GM19397 (cell line): ENCODE data around the gene ANGPTL2.
"Not testable (repeated sequence)": the region's sequence is repeated elsewhere in the genome, so short reads cannot be mapped to it uniquely, and the experiment has no call there.

Experiments used
- ATAC-seq: cut with Tn5 transposase; IDR thresholded peaks from one replicate; pipeline ENCODE4 v1.9.1; 2021; ENCODE audit warnings: mild to moderate bottlenecking, moderate library complexity; ENCODE audit not compliant: unreplicated experiment

Gene ANGPTL2

DNA sequence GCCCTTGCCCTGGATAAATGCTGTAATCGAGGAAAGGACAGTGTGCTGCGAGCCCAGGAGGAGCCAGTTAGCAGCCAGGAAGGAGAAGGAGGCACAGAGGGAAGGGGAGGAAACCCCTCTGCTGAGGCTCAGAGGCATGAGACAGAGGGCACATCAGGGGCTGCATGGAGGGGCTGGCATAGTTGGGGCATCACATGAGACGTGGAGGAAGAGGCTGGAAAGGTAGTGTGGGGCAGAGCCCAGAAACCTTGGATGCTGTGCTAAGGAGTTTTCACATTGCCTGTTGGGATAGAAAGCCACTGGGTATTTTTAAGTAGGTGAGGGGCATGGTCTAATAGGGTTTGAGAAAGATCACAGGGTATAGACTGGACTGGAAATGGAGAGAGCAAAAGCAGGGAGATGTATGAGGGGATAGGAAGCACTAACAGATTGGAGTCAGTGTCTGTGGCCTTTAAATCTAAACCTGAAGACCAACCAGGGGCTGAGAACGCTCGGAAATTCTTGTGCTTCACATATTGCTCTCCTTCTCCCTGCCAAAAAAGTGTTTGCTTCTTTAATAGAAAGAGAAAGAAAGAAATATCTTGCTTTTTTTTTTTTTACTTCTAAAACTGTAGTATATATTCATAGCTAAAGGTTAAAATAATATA lies 33.0 kb upstream of the ANGPTL2 start:
- no peak for ATAC-seq

DNA sequence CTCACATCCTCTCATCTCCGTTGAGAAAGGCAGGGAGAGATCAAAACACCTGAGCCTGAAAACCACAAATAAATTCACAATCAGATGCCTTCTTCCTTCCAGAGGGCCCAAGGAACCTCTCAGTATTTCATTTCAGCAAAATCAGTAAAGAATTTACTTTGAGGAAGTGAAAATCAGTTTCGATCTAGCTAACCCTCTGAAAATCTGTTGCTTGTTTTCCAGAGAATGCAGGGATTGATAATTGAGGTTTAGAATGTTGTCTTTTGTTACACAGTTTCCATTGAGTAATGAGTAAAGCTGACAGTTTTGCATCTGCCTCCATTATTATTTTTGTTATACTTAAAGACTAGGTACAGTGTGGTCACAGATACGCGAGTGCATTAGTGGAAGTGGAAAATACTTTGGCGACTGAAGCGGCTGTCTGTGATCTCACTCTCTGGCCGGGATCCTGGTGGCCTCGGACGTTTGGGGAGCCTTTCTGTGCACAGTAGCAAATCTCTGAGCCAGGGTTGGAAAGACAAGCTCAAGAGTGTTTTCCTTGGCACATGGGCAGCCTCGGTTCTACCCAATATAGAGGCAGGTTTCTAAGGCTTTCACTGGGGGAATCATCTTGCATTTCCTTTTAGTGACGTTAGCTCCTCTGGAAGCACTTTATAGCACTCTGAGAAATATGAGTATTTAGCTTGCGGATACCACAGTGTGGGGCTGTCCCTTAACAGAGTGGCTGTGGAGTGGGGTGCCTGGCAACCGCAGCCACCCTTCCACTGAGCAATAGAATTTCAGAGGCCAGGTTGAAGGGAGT lies 32.2 kb upstream of the ANGPTL2 start:
- ATAC-seq: no peak

DNA sequence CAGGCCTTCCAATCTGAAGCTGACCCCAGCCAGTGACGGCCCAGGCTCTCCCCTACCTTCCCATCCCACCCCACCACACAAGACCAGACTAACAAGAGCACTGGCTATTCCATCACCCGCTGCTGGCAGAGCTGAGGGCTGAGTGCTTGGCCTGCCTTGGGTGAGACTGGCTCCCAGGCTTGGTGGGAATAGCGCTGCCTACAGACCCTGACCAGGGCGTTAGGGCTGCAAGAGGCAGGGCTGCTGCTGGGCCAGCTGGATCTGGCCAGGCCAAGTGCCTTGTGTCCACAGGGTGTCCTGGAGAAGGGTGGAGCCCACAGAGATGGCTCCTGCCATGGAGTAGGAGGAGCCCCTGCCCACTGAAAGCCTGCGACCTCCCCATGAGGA lies 31.6 kb upstream of the ANGPTL2 start:
- ATAC-seq: no peak

DNA sequence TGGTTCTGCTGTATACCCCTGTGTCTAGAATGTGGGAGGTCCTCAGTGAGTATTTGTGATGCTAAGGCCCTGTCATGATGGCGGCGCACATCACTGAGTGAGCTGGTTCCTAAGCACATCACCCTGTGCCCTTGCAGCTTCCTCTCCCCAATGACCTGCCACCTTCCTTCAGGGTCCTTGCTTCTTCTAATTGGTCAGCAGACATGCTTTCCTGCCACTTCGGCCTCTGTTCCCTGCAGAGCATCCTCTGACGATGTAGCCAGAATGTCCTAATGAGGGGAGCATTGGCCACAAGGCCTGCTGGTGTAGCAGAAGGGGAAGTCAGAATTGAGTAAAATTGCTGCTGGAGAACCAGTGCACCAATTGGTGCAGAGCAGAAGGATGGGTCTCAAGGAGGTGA lies 31.1 kb upstream of the ANGPTL2 start:
- no peak for ATAC-seq

DNA sequence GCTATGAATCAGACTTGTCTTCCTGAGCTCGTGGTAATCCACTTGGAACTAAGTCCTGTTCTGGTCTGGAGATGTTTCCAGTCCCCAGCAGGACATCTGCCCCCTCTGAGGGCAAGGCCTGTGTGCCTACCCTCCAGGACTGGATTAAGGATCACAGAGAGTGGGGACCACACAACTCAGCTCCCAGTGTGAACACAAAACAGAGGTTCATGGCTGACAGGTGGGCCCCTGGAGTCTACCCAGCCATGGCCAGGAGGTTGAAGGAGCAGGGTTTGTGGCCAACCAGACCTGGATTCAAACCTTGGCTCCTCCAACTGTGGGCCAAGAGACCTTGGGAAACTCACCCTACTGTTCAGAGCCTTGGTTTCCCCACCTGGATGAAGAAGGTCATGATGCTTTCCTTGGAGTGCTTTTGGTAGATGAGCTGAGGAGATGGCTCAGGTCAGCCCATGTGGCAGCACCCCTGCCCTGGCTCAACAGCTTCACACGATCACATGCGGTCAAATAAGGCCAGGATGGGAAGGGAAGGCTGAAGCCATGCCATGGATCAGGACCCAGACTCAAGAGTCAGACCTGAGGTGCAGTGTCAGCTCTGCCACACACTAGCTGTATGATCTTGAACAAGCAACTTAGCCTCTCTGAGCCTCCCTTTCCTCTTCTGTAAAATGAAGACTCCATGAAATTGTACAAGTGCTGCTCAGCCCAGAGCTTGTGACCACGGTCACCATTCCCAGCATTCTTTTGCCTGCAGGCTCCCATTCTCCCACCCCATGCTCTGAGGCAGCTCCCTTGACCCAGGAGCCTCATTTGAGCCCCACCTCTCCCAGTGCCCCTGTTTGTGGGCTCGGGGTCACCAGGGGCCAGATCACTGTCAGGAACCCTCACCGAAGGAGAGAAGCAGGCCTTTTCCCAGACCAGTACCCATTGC lies 27.3 kb upstream of the ANGPTL2 start:
- no peak for ATAC-seq

DNA sequence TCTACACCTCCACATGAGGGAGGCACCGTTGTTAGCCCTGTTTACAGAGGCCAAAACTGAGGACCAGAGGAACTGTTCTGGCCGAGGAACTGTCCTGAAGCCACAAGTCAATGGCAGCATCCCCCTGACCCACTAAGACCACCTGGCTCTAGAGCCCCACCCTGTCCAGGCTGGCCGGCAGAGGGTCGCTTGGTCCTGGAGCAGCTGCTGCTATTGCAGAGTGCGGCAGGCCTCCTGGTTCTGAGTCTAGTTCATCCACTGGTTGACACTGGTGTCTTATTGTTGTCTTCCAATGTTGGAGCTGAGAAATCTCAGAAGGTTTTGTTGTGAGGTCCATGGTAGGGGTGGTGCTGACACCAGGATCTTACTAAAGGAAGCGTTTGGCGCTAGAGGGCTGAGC lies 26.6 kb upstream of the ANGPTL2 start:
- no peak for ATAC-seq

DNA sequence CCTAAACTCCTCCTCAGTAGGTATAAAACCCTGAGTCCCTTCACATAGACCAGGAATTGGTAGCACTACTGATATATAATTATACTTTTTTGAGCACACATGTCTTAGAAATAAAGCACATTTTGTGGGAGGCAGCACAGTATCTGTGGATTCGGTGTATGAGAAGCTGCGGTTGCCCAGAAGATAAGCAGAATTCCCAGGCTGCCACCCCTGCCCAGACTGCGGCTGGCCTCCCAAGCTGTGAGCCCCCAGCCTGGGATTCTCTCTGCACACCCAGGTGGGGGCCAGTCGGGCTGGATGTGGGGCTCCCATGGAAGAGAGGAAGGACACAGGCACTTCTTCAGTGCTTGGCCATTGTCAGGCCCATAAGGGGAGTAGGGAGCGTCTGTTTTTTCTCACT lies 25.6 kb upstream of the ANGPTL2 start:
- ATAC-seq: no peak

DNA sequence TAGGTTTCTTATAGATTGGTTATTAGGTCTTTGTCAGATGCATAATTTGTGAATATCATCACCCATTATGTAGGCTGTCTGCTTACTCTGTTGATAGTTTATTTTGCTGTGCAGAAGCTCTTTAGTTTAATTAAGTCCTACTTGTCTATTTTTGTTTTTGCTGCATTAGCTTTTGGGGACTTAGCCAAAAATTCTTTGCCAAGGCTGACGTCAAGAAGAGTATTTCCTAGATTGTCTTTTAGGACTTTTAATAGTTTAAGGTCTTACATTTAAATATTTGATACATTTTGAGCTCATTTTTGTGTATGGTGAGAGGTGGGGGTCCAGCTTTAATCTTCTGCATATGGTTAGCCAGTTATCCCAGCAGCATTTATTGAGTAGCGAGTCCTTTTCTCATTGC lies 24.8 kb upstream of the ANGPTL2 start:
- no peak for ATAC-seq

DNA sequence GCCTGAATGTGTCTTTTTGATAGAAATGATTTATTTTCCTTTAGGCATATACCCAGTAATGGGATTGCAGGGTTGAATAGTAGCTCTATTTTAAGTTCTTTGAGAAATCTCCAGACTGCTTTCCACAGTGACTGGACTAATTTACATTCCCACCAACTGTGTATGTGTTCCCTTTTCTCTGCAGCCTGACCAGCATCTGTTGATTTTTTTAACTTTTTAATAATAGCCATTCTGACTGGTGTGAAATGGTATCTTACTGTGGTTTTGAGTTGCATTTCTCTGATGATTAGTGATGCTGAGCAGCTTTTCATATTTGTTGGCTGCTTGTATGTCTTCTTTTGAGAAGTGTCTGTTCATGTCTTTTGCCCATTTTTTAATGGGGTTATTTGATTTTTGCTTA lies 24.4 kb upstream of the ANGPTL2 start:
- not testable (repeated sequence) for ATAC-seq

DNA sequence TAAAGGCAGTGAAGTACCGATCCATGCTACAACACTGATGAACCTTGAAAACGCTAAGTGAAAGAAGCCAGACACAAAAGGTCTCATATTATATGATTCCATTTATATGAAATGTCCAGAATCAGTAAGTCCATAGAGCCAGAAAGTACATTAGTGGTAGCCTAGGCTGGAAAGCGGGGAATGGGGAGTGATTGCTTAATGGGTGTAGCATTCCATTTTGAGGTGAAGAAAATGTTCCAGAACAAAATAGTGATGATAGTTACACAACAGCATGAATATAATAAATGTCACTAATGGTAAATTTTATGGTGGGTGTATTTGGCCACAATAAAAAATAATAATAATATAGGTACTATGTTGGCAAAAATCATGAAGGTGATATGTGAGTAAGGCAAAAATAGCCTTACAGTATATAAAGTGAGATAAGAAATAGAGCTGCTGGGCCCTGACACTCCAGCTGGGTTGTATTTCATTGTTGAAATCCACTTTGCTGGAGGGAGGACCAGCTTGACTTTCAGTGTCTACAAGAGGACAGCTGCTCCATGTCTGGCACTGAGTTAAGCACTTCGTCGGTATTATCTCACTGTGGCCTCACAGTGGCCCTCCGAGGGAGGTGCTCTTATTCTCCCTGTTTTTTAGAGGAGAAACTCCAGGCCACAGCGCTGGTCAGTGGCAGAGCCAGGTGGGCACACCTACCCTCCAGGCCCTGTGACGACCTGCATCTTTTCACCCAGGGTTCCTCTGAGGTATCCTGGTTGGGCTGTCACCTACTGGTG lies 22.4 kb upstream of the ANGPTL2 start:
- ATAC-seq: no peak

DNA sequence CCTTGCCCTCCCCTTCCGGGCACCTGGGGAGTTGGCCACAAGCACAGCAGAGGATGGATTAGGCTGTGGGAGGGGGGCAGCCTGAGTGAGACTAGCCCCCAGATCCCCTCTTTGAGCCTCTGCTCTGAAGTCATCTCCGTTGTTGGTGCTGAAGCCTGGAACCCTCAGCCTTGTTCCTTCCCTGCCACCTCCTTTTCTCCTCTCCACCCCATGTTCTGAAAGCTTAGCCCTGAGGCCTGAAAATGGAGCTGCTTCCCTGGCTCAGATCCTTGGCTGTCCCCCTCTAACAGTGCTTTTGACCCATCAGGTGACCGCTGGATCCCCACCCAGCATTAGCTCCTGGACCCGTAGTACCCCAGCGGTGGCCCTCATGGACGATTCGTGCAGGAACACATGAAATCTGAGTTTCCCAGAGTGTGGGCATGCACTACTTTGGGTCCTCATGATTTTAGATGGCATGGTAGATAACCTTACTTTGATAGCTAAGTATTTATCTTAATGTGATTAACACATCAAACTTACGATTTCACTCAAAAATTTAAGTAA lies 21.6 kb upstream of the ANGPTL2 start:
- ATAC-seq: no peak

DNA sequence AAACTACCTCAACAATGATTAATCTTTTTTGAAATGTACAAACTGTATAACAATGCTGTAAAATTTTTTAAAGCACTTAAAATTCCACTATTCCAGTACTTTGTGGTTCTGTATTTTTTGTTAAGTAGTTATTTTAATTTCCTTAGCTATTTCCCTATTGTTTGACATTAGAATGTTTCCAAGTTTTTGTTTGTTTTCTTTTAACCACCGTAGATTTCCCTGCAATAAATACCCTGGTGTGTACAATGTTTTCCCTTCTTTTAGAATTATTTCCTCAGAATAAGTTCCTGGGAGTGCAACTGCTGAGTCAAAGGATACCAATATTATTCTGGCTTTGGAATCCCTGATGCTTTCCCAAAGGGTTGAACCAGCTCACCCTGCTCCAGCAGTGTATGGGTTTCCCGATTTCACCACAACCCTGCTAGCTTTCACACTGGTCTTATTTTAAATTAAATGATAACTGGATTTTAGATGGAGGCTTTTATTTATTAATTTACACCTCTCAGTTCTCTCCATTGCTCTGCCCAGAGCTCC lies 20.6 kb upstream of the ANGPTL2 start:
- ATAC-seq: no peak

DNA sequence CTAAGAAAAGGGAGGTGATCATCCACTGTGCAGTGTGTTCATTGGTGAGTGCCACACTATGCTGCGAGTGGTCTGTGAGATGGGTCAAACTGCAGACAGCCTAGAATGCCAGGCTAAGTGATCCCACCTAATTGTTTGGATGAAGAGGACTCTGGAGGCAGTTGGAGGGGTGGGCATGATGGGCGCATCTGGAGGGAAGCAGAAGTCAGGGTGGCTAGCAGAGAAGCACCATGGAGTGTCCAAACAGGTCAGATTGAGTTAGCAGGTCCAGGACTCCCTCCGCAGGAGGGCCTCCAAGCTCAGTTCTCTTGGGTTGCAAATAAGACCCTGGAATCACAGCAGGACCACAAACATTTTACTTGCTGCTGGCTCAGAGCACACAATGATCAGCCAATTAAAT lies 19.9 kb upstream of the ANGPTL2 start:
- no peak for ATAC-seq

DNA sequence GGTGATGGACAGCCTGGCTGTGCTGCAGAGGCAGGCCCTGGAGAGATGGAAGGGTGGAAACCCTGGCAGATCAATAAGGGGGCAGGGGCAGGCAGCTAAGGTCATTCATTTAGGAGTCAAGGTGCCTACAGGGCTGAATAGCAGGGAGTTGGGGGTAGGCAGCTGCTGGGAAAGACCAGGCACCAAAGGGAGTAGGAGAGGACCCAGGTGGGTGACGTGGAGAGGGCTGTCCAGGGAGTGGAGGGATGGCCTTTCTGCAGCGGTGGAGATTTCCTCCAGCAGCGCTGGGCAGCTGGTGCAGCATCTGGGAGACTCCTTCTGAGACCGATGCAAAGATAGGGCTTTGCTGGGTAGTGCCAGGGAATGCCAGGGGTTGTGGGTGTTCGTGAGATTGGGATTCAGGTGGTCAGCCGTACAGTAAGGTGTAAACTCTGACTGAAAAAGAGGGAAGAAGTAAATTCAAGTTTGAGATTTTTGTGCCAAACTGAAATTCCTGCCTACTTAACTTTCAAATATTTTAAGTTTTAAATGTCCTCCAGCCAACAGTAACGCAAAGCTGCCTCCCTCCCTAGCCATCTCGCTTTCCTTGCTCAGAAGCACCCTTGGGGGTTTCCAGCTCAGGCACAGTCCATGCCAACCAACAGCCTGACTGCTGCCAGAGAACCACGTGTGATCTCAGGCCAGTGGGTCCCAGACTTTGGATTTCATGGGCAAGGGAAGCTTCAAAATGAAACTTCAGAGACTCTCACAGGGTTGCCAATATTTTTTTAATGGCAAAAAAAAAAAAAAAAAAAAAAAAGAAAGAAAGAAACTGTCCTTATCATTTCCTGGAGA lies 18.6 kb upstream of the ANGPTL2 start:
- ATAC-seq: no peak

DNA sequence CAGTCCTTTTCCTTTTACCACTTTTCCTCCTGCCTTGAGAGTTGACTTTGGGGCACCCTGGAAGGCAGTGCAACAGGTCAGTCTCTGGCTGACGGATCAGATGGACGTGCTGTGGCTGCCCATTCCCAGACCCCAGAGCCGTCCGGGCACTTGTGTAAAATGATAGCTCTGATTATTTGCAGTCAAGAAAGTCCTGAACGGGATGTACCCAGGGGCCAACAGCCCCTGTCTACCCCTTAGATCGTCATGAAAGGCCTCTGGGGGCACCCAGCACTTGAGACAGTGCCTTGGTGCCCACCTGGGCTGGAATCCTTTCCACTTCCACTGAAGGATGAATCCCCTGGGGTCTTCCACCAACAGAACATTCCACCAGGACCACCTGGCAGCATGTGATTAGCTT lies 17.7 kb upstream of the ANGPTL2 start:
- ATAC-seq: no peak

DNA sequence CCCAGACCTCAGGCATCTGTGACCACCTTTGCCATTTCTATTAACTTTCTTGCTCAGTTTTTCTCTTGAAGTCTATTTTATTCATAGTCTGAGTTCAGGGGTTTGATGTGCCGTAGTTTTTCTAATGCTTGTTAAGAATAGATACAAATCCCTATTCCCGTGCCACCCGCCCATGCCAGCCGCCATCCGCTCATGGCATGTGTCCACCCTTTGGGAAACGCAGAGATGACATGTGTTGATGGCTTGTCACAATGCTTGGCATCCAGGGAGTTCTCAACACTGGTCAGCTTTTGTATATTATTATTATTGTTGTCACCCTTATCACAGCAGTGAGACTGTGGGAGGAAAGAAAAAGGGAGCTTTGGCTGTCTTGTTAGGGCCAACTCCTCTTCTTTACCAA lies 17.3 kb upstream of the ANGPTL2 start:
- ATAC-seq: no peak

DNA sequence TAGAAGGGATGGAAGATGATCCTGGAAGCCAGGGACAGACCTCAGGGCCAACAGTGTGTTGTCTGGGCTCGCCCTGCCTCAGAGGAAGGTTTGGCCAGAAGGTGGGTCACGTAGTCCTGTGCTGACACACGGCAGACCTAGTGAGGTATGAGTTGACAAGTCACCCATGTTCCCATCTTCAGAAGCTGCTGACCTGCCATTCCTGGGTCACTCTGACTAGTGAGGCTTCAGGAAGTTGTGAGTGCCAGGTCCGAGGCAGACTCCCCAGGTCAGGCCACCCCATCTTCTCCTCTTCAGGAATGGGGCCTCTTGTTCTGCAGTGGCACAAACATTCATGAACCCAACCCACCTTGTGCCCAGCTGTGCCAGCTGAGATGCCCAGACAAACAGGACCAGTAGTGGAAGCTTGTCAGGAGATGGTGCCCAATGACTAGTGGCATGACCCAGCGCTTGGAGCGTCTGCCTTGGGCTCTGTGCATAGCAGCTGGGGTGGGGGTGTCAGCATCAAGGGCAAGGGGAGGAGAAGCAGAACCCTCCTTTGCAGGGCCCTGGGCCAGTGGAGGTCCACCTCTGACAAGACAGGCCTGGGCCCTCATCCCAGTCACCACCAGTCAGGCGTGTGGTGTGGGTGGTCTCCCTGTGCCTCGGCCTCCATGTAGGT lies 16.8 kb upstream of the ANGPTL2 start:
- no peak for ATAC-seq

DNA sequence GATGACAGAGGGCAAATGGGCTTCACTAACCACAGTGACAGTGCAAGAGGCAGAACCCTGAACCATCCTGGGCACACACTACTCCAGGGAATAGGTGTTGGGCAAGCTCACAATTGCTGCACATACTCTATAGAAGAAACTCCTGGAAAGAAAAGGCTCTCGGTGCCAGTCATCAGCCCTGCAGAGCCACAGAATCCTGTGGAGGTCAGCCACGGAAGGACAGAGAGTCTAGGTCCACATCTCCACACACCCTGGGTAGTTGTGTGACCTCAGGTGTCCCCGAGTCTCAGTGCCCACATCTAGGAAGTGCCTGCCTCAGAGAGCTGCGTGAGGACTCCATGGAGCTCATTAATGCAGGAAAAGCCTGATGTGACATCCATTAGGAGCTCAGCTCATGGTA lies 16.0 kb upstream of the ANGPTL2 start:
- no peak for ATAC-seq
